ENCODE measurements around the gene MED26. TPM values are rescaled to one million over a fixed set of nuclear protein-coding genes. Genes with fewer than 3 reads are reported as not detected.

MED26 gene
- total and polyA plus RNA-seq, 2 of the 13 experiments (the other 11 are each of a cell fraction or from before 2014, with no cell fraction given): 3.5 to 3.8 TPM

GRCh38 chr19:16659832-16660708 is 32.1 kb upstream of the MED26 start, which contains the start of gene SMIM7 (continued):
- TF ChIP-seq ARID4A (CRISPR knock-in tag; IDR thresholded peaks at IDR 0.05; ENCODE audit: borderline replicate concordance): peak; percentile 78
- TF ChIP-seq NFIB (CRISPR knock-in tag; IDR thresholded peaks at IDR 0.05; ENCODE audit: borderline replicate concordance): no peak
- no peak for TF ChIP-seq PRPF4 (IDR thresholded peaks at IDR 0.05; ENCODE audit: low read depth, low read length, poor library complexity, severe bottlenecking)
- TF ChIP-seq TAF15 (IDR thresholded peaks at IDR 0.05; ENCODE audit: low read depth, low read length, poor library complexity, severe bottlenecking): no peak
- peak; percentile 13; the same call in 1 of the 2 replicates for TF ChIP-seq ZNF619 (CRISPR knock-in tag; IDR thresholded peaks at IDR 0.05)
- TF ChIP-seq ZBTB46 (CRISPR knock-in tag; IDR thresholded peaks at IDR 0.05; ENCODE audit: borderline replicate concordance): no peak
- peak; percentile 67; the same call in 1 of the 2 replicates for TF ChIP-seq HINFP (CRISPR knock-in tag; IDR thresholded peaks at IDR 0.05; ENCODE audit: low read depth)
- TF ChIP-seq KLF6 (CRISPR knock-in tag; IDR thresholded peaks at IDR 0.05): 0 out of 2 replicates have a peak, but pooled peaks have one; percentile 30
- TF ChIP-seq ZNF44 (CRISPR knock-in tag; IDR thresholded peaks at IDR 0.05): no peak
- TF ChIP-seq ZNF709 (CRISPR knock-in tag; IDR thresholded peaks at IDR 0.05): 0 out of 2 replicates have a peak, but pooled peaks have one; percentile 54
- TF ChIP-seq PAF1 (CRISPR knock-in tag; IDR thresholded peaks at IDR 0.05): no peak
- peak; percentile 53; the same call in 1 of the 2 replicates for TF ChIP-seq SOX5 (CRISPR knock-in tag; IDR thresholded peaks at IDR 0.05; ENCODE audit: borderline replicate concordance)
- TF ChIP-seq WIZ (CRISPR knock-in tag; IDR thresholded peaks at IDR 0.05): no peak
- TF ChIP-seq GPN1 (CRISPR knock-in tag; IDR thresholded peaks at IDR 0.05; ENCODE audit: borderline replicate concordance): no peak
- peak; percentile 74 for TF ChIP-seq ETV5 (CRISPR knock-in tag; IDR thresholded peaks at IDR 0.05; ENCODE audit: borderline replicate concordance)
- TF ChIP-seq ZFP90 (CRISPR knock-in tag; IDR thresholded peaks at IDR 0.05; ENCODE audit: borderline replicate concordance): no peak
- TF ChIP-seq MTA1 (CRISPR knock-in tag; IDR thresholded peaks at IDR 0.05; ENCODE audit: borderline replicate concordance): no peak
- no peak for TF ChIP-seq ZNF572 (CRISPR knock-in tag; IDR thresholded peaks at IDR 0.05)
- no peak for TF ChIP-seq FUBP1 (CRISPR knock-in tag; IDR thresholded peaks at IDR 0.05; ENCODE audit: borderline replicate concordance)
